PC-9 (cell line): Measurements from ENCODE around the gene KIAA1217.

Experiments used
- EZH2 ChIP-seq: fragments of 200-600 bp; sonication (generic); IDR thresholded peaks from 2 replicates; pipeline ENCODE4 v1.8.0; 2017; ENCODE audit warnings: antibody characterized with exemption, low read depth
- TF ChIP-seq, protein P1 (sequence below): fragments of 200-600 bp; sonication (generic); conservative IDR thresholded peaks from 2 replicates; pipeline ENCODE4 v1.6.1; 2017; ENCODE audit warnings: mixed run types, antibody characterized with exemption, mild to moderate bottlenecking, moderate library complexity

DNA sequence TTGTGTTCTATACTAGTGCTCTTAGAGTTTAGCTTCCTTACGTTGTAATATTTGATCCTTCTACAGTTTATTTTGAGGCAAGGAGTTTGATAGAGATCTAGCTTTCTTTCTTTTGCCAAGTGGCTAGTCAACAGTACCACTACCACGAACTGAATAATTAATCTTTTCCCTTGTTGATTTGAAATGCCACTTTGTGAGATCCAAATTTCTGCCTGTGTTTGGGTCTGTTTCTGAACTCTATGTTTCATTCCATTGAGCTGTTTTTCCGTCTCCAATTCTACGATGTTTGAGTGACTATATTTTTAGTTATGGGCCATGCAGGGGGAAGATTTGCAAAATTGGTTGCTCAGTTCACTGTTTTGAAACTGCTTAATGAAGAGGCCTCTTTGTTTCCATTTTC lies 134.7 kb downstream of the KIAA1217 start:
- TF ChIP-seq, protein P1, sequence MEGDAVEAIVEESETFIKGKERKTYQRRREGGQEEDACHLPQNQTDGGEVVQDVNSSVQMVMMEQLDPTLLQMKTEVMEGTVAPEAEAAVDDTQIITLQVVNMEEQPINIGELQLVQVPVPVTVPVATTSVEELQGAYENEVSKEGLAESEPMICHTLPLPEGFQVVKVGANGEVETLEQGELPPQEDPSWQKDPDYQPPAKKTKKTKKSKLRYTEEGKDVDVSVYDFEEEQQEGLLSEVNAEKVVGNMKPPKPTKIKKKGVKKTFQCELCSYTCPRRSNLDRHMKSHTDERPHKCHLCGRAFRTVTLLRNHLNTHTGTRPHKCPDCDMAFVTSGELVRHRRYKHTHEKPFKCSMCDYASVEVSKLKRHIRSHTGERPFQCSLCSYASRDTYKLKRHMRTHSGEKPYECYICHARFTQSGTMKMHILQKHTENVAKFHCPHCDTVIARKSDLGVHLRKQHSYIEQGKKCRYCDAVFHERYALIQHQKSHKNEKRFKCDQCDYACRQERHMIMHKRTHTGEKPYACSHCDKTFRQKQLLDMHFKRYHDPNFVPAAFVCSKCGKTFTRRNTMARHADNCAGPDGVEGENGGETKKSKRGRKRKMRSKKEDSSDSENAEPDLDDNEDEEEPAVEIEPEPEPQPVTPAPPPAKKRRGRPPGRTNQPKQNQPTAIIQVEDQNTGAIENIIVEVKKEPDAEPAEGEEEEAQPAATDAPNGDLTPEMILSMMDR, result no peak
- no peak for TF ChIP-seq EZH2
